ENCODE data around the gene KIF21B.

DNA sequence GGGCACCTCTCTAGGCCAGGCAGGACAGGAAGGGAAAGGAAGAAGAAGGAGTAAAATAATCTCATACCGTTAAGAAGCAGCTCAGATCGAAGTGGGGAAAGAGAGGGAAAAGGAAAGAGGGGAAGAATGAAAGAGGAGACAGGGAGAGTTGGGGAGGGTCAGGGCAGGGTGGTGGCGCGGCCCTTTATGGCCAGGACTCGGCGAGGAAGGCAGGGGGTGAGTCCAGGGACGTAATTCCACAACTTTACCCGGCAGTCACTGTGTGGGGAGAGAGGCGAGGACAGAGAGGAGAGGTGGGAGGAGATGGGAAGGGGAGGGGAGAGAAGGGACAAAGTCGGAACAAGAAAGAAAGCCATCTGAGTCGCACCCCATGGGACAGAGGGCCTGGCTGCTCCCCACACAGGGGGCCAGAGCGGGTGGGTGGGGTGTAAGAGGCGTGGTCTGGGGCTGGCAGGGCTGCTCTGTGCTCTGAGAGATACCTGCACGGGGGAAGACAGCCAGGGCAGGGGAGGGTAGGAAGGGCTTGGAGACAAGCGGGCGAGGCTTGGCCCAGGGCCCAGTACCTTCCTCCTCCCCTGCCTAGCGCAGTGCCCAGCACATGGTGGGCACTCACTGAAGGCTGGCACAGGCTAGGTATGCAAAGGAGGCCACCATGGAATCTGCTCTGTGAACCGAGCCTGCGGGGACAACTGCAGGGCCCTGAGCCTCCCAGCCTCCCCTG lies 49.4 kb downstream of the KIF21B start:
- TF ChIP-seq GATA2 (IDR thresholded peaks at IDR 0.05; ENCODE audit: low read depth, low read length) (no peak), GATA3 (IDR thresholded peaks at IDR 0.05; ENCODE audit: low read depth, low read length) (no peak)

Measured in SH-SY5Y (cell line).